Heart left ventricle (tissue), 16 donors: ENCODE data around the gene UBL7. TPM values are rescaled to one million over a fixed set of nuclear protein-coding genes. Genes with fewer than 3 reads are reported as not detected.

ENCODE experiments used
- ATAC-seq, 4 donors: fragments of 200-7000 bp; cut with Tn5 transposase; one replicate each; pipeline ENCODE4 v1.9.1; 2020 to 2022; ENCODE audit warnings: moderate library complexity in 4 of 4, mild to moderate bottlenecking in 3 of 4, moderate number of reproducible peaks in 1 of 4
- DNase-seq, 5 donors: peaks; one replicate each; pipeline ENCODE4 v3.0.0-alpha.2; 2020
- H3K27ac ChIP-seq, 12 donors: fragments of 200-600 bp; sonication (generic) in 4 of 12; one replicate each; pipeline versions ENCODE4 v1.5.0 to v1.8.0; 2016 to 2022; ENCODE audit warnings: mild to moderate bottlenecking in 2 of 12
- H3K27me3 ChIP-seq, 9 donors: fragments of 200-600 bp; sonication (generic) in 2 of 9; one replicate each; pipeline versions ENCODE4 v1.5.1 to v1.8.0; 2016 to 2022; ENCODE audit warnings: mild to moderate bottlenecking in 3 of 9
- H3K36me3 ChIP-seq, 9 donors: fragments of 200-600 bp; sonication (generic) in 2 of 9; one replicate each; pipeline versions ENCODE4 v1.5.0 to v1.8.0; 2018 to 2022; ENCODE audit warnings: mild to moderate bottlenecking in 2 of 9
- H3K4me1 ChIP-seq, 12 donors: fragments of 200-600 bp; sonication (generic) in 4 of 12; one replicate each; pipeline versions ENCODE4 v1.5.0 to v1.8.0; 2016 to 2022; ENCODE audit warnings: mild to moderate bottlenecking in 3 of 12
- H3K4me3 ChIP-seq, 12 donors: fragments of 200-600 bp; sonication (generic) in 4 of 12; one replicate each; pipeline versions ENCODE4 v1.5.0 to v1.8.0; 2017 to 2022; ENCODE audit warnings: mild to moderate bottlenecking in 9 of 12, moderate library complexity in 4 of 12
- H3K9me3 ChIP-seq, 12 donors: fragments of 200-600 bp; sonication (generic) in 4 of 12; one replicate each; pipeline versions ENCODE4 v1.5.0 to v1.8.0; 2016 to 2022; ENCODE audit warnings: mild to moderate bottlenecking in 1 of 12
- POLR2A ChIP-seq, 2 donors: fragments of 450-650 bp; IDR thresholded peaks; one replicate each; pipeline ENCODE4 v1.6.1; 2017; ENCODE audit warnings: antibody characterized with exemption in 2 of 2, mild to moderate bottlenecking in 2 of 2, moderate library complexity in 2 of 2
- WGBS, 4 donors: extraction: QIAGEN DNeasy Blood & Tissue Kit in 2 of 4; methylation state at CpG; one replicate each; pipeline versions ENCODE4 v1.1.5 to v1.1.7; 2013 to 2018; 5-methylcytosine and 5-hydroxymethylcytosine counted together
- intact Hi-C, 10 donors: fragments of 100-400 bp; cut with DNase I; formaldehyde crosslinking; loops; one replicate each; pipeline versions ENCODE4 v1.11.1 to v1.14.2; 2022
- polyA plus RNA-seq, 2 donors: library from polyadenylated mRNA; stranded (reverse); fragments of 200-250 nt; gene quantifications; one replicate each; pipeline ENCODE4 v1.2.3, GENCODE V29; 2013
- total RNA-seq, 9 donors: library from RNA; depleted of rRNA in 2 of 9; stranded (reverse); fragments of >200 nt in 2 of 9; fragmentation: NEBNext Ultra II Directional in 3 of 9; extraction: Animal tissue kit (Norgen Biotek cat#: 25700) in 3 of 9; gene quantifications; one replicate each; pipeline versions ENCODE4 v1.1.0 to v1.2.4, GENCODE V29; 2016 to 2023
- TF ChIP-seq, protein P1 (sequence below), 12 donors: fragments of 200-600 bp; sonication (generic) in 4 of 12; IDR thresholded peaks; one replicate each; pipeline versions ENCODE4 v1.5.0 to v1.8.0; 2018 to 2022; ENCODE audit warnings: antibody characterized with exemption in 12 of 12, mild to moderate bottlenecking in 5 of 12
- donor health status: ischemic (EF 13 %, LVEDD 7.1; RV severe dilation, severe dysfunction).
- donor health status: healthy with polysubstance abuse.
- donor health status: DM: no; HTN: yes; CAD: no.
- donor health status: DM: no; HTN: no; CAD: no.
- donor health status: ischemic (EF 25% LVEDD 6.9; RV normal size, moderate dysfunction).
- donor health status: ischemic (EF 25% LVEDD 5.7; RV mildly dilated, moderate dysfunction).
- donor health status: healthy.
- donor health status: DM: yes; HTN: yes; CAD: no.
- donor health status: ischemic (EF 35%, LVEDD 5.7; RV mildly dilated, moderate dysfunction).
- donor health status: nonischemic (EF 11% LVEDD 7.7; RV severe dilation, severe dysfunction).
- donor health status: DM: yes; HTN: yes; CAD: no.
- donor health status: PGD.
- donor health status: ischemic (EF 29% LVEDD 5.4; RV normal size, mild dysfunction).
- donor health status: nonischemic (EF 23%, LVEDD 6.1; RV moderate dilation, normal function).

Gene UBL7
- total and polyA plus RNA-seq, 11 donors = 40.6 to 102 (median 49.5) TPM

DNA sequence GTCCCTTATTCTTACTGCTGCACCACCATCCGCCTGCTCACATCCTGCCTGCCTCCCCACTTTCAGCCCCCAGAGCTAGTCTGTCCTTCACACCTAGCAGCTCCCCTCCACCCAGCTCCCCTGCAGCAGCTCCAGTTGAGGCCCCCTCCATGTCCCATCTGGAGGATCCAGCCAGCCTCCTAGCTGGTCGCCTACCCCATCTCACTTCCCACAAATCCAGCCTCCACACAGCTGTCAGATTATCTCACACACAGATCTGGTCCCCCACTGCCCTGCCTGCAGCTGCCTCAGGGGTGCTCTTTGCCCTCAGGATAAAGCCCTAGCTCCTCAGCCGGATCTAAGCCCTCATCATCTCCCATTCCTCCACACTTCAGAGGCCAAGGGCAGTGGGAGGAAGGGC is 18.4 kb downstream of the UBL7 start:
- peaks cover 0 to 22% (median 5%) of the 10 kb centered on the region in 12 donors for H3K4me1 ChIP-seq
- H3K27ac ChIP-seq = no peak overlapping the region
- DNase-seq (no peak), ATAC-seq (no peak)
- 75 to 90% (median 82%) methylated on average over 3 of the region's 3 CpGs for WGBS, 4 donors
- H3K9me3 ChIP-seq = no peaks in the 10 kb centered on the region
- H3K36me3 ChIP-seq = peaks cover 0 to 32% (median 28%) of the 10 kb centered on the region in 9 donors
- no peaks in the 10 kb centered on the region for H3K27me3 ChIP-seq
- TF ChIP-seq, protein P1, sequence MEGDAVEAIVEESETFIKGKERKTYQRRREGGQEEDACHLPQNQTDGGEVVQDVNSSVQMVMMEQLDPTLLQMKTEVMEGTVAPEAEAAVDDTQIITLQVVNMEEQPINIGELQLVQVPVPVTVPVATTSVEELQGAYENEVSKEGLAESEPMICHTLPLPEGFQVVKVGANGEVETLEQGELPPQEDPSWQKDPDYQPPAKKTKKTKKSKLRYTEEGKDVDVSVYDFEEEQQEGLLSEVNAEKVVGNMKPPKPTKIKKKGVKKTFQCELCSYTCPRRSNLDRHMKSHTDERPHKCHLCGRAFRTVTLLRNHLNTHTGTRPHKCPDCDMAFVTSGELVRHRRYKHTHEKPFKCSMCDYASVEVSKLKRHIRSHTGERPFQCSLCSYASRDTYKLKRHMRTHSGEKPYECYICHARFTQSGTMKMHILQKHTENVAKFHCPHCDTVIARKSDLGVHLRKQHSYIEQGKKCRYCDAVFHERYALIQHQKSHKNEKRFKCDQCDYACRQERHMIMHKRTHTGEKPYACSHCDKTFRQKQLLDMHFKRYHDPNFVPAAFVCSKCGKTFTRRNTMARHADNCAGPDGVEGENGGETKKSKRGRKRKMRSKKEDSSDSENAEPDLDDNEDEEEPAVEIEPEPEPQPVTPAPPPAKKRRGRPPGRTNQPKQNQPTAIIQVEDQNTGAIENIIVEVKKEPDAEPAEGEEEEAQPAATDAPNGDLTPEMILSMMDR (IDR thresholded peaks at IDR 0.05) = no peak
- TF ChIP-seq POLR2A (IDR thresholded peaks at IDR 0.05) = no peak
- no peak overlapping the region for H3K4me3 ChIP-seq
- intact Hi-C loops = no loop called here

DNA sequence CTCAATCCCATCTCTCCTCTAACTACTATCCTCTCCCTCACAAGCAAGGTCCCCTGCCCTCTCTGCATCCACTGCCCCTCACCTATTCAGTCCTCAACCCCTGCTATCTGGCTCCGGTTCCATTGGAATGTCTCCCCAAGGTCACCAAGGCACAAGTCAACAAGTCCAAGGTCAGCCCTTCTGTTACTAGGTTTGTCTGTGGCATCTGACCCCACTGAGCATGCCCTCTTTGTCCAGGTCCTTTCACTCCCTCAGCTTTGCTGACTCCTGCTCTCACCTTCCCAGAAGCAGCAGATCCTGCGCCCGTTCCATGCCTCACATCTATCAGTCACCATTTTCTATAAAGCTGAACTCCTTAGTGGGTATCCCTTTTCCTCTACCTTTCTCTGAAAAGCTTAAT is 18.9 kb downstream of the UBL7 start:
- intact Hi-C loops = no loop called here
- Histone ChIP-seq H3K27ac (peak overlapping the region in 1 of 12 donors; percentile 45), H3K4me3 (no peak overlapping the region), H3K9me3 (no peaks in the 10 kb centered on the region), H3K4me1 (peaks cover 0 to 22% (median 5%) of the 10 kb centered on the region in 12 donors), H3K27me3 (no peaks in the 10 kb centered on the region), H3K36me3 (peaks cover 0 to 26% (median 22%) of the 10 kb centered on the region in 9 donors)
- DNase-seq = no peak
- WGBS, 4 donors = 73 to 84% (median 77%) methylated on average over 3 of the region's 3 CpGs
- no peak for ATAC-seq
- TF ChIP-seq POLR2A (IDR thresholded peaks at IDR 0.05) = no peak
- TF ChIP-seq, protein P1 (IDR thresholded peaks at IDR 0.05) = no peak

DNA sequence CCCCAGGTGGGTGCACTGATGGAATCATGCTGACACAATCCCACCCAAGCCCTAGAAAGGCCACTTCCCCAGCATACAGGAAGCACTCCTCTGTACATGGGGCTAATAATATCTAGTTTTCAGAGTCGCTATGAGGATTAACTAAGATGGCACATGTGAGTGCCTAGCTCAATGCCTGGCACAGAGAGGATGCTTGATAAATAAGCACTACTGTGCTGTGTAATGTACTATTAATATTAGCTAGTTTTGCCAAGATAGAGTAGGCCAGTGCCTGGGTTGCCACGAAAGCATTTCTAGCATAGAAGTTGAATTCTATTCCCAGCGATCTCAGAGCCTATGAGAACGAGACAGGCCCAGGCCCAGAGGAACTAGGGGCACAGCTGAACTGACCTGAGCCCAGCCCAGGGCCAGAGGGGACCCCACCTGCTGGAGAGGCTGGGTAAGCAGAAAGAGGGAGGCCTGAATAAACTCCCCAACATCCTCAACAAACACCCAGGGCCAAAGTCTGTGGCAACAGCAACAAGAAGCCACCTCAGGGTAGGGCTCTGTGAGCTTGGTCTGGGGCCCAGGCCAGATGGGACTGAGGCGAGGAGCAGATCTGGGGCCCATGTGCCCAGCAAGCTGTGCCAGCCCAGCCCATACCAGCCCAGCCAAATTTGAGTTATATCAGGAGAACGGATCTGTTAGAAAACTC is 19.6 kb downstream of the UBL7 start:
- intact Hi-C loops = no loop called here
- Histone ChIP-seq H3K27me3 (no peaks in the 10 kb centered on the region), H3K36me3 (peaks cover 0 to 20% (median 16%) of the 10 kb centered on the region in 9 donors), H3K4me3 (no peak overlapping the region), H3K4me1 (peaks cover 0 to 22% (median 5%) of the 10 kb centered on the region in 12 donors), H3K9me3 (no peaks in the 10 kb centered on the region), H3K27ac (peak overlapping the region in 7 of 12 donors; percentile 6 to 61 (median 24))
- no peak for TF ChIP-seq POLR2A (IDR thresholded peaks at IDR 0.05)
- TF ChIP-seq, protein P1 (IDR thresholded peaks at IDR 0.05) = no peak
- ATAC-seq = peak in 3 of 4 donors; percentile 21 to 66 (median 22)
- no peak for DNase-seq
- 72 to 82% (median 77%) methylated on average over 6 of the region's 6 CpGs for WGBS, 4 donors

DNA sequence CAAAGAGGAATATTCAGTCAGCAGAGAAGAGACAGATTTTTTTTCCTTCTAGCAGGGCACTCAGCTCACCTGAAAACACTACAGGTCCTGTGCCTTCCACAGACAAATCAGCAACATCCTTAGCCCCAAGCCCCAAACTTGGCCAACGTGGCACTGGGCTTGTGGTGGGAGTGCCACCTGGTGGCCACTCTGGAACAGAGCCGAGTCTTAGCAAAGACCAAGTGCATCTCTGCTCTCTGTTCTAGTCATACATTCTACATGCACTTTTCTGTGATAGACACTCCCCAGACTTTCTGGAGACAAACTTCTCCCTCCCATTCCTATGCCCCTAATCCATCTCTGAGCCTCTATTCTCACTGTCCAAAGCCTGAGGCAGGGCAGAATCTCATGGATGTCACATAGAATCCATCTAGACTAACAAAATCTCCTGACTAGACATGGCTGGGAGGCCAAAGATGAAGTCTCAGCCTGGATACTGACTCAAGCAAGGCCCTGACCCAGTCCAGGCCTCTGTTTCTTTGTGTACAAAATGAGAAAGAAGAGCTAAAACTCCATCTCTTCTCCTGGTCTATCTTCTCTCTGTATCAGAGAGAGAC is 22.1 kb downstream of the UBL7 start:
- intact Hi-C loops = loop anchor here (1.0 to 5.0 kb wide), 4 partner anchors 56 to 328 kb away; no protein-coding TSS in a partner anchor
- ATAC-seq = peak; percentile 39 to 69 (median 66)
- H3K4me1 ChIP-seq = peaks cover 0 to 20% (median 8%) of the 10 kb centered on the region in 12 donors
- no peaks in the 10 kb centered on the region for H3K9me3 ChIP-seq
- no peaks in the 10 kb centered on the region for H3K36me3 ChIP-seq
- H3K27ac ChIP-seq = no peak overlapping the region
- DNase-seq = peak; percentile 62 to 83 (median 68)
- 0% methylated on average over 2 of the region's 2 CpGs for WGBS, 4 donors
- H3K27me3 ChIP-seq = no peaks in the 10 kb centered on the region
- TF ChIP-seq, protein P1 (IDR thresholded peaks at IDR 0.05) = peak; percentile 87 to 98 (median 90)
- TF ChIP-seq POLR2A (IDR thresholded peaks at IDR 0.05) = no peak
- H3K4me3 ChIP-seq = no peak overlapping the region
